GM08714 (cell line): ENCODE data around the gene FCN2.

Experiments used
- H3K4me3 ChIP-seq: fragments of 200-500 bp; sonication (Bioruptor generic); 2 replicates; pipeline ENCODE4 v1.5.1; 2014; ENCODE audit warnings: mild to moderate bottlenecking, low read length, inconsistent platforms
- ZNF274 ChIP-seq: IDR thresholded peaks from 2 replicates; pipeline ENCODE4 v1.6.1; 2012; ENCODE audit warnings: mild to moderate bottlenecking, low read depth, low read length

Gene FCN2

GRCh38 chr9:134895567-134895907 lies 14.9 kb downstream of the FCN2 start:
- no peak for TF ChIP-seq ZNF274
- no peak overlapping the region for H3K4me3 ChIP-seq

GRCh38 chr9:134895908-134896833 lies 15.6 kb downstream of the FCN2 start:
- no peak for TF ChIP-seq ZNF274
- H3K4me3 ChIP-seq: no peak overlapping the region

- no peak for TF ChIP-seq ZNF274
- no peak overlapping the region for H3K4me3 ChIP-seq
These were observed 16.4 kb downstream of the FCN2 start for GRCh38 chr9:134896834-134897583.

- H3K4me3 ChIP-seq: no peak overlapping the region
- TF ChIP-seq ZNF274: no peak
These were observed 17.1 kb downstream of the FCN2 start for GRCh38 chr9:134897584-134898170.

- no peak for TF ChIP-seq ZNF274
- no peak overlapping the region for H3K4me3 ChIP-seq
These were observed 17.7 kb downstream of the FCN2 start for GRCh38 chr9:134898319-134898718.

GRCh38 chr9:134899168-134899567 lies 18.6 kb downstream of the FCN2 start:
- no peak overlapping the region for H3K4me3 ChIP-seq
- TF ChIP-seq ZNF274: no peak

- no peak overlapping the region for H3K4me3 ChIP-seq
- no peak for TF ChIP-seq ZNF274
These were observed 19.2 kb downstream of the FCN2 start for GRCh38 chr9:134899818-134900217.

- TF ChIP-seq ZNF274: no peak
- H3K4me3 ChIP-seq: no peak overlapping the region
These were observed 22.3 kb downstream of the FCN2 start for GRCh38 chr9:134902936-134903335.

GRCh38 chr9:134908524-134909309 lies 28.1 kb downstream of the FCN2 start:
- H3K4me3 ChIP-seq: no peak overlapping the region
- no peak for TF ChIP-seq ZNF274

- H3K4me3 ChIP-seq: no peak overlapping the region
- TF ChIP-seq ZNF274: no peak
These were observed 29.2 kb downstream of the FCN2 start for GRCh38 chr9:134909511-134910481.

- no peak overlapping the region for H3K4me3 ChIP-seq
- no peak for TF ChIP-seq ZNF274
These were observed 31.7 kb downstream of the FCN2 start for GRCh38 chr9:134912126-134912840.

- no peak for TF ChIP-seq ZNF274
These were observed 32.6 kb downstream of the FCN2 start for GRCh38 chr9:134913041-134913712.

More at GRCh38 chr9:134913041-134913712, 32.6 kb downstream of the FCN2 start:
- H3K4me3 ChIP-seq: no peak overlapping the region
